GM13976 (cell line): Measurements from ENCODE around the gene MYO7B.
A peak's percentile ranks its signal among the peaks of the same experiment; 100 is the strongest.
"Not testable (repeated sequence)": the region's sequence is repeated elsewhere in the genome, so short reads cannot be mapped to it uniquely, and the experiment has no call there.

ENCODE experiments used
- DNase-seq: peaks from one replicate; pipeline ENCODE4 v3.0.0; 2012; ENCODE audit warnings: low spot score
- in situ Hi-C: fragments of 300-500 bp; cut with MboI; formaldehyde crosslinking; loops from one replicate; pipeline ENCODE4 v1.12.0; 2022; ENCODE audit warnings: low sequenced_read_pairs, mixed read lengths, inconsistent platforms; ENCODE audit not compliant: unreplicated experiment
- TF ChIP-seq, protein P1 (sequence below): IDR thresholded peaks from 2 replicates; pipeline ENCODE4 v1.5.1; 2012; ENCODE audit warnings: borderline replicate concordance, mild to moderate bottlenecking; ENCODE audit not compliant: insufficient read depth; ENCODE audit errors: extremely low read depth, missing control alignments, control extremely low read depth

Gene MYO7B

DNA sequence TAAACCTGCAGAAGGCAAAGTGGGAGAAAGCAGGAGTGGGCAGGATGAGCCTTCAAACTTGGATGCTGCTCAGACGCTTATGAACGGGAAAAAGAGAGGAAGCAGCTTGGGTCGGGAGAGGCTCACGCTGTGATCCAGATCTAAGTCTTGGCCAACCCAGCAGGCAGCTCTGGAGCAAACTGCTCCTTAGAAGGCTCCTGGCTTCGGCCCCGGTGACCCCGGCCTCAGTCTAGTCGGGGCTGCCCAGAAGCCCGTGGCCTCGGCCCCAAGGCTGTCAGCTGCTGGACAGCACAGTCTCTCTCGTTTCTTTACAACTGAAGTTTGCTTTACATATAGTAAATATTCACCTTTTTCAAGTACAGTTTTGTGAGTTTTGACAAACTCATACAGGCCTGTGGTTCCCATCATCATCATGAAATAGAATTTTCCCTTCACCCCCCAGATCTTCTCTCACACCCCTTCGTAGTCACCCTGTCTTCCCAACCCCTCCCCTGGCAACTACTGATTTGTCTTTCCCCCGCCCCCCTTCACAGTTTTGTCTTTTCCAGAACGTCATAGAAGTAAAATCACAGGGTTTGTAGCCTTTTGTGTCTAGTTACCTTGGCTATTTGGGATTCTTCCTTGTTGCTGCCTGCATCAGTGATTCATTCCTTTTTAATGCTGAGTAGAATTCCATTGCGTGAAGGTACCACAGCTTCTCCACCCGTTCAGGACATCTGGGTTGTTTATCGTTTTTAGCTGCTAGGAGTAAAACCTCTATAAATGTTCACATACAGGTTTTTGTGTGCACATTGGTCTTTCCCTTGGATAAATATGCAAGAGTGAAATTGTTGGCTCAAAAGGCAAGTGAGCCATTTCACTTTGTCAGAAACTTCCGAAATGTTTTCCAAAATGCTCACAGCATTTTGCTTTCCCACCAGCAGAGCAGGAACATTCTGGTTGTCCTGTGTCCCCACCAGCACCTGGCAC is 35.1 kb downstream of the MYO7B start:
- in situ Hi-C loops: no loop called here
- DNase-seq: no peak
- TF ChIP-seq, protein P1, sequence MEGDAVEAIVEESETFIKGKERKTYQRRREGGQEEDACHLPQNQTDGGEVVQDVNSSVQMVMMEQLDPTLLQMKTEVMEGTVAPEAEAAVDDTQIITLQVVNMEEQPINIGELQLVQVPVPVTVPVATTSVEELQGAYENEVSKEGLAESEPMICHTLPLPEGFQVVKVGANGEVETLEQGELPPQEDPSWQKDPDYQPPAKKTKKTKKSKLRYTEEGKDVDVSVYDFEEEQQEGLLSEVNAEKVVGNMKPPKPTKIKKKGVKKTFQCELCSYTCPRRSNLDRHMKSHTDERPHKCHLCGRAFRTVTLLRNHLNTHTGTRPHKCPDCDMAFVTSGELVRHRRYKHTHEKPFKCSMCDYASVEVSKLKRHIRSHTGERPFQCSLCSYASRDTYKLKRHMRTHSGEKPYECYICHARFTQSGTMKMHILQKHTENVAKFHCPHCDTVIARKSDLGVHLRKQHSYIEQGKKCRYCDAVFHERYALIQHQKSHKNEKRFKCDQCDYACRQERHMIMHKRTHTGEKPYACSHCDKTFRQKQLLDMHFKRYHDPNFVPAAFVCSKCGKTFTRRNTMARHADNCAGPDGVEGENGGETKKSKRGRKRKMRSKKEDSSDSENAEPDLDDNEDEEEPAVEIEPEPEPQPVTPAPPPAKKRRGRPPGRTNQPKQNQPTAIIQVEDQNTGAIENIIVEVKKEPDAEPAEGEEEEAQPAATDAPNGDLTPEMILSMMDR: no peak

DNA sequence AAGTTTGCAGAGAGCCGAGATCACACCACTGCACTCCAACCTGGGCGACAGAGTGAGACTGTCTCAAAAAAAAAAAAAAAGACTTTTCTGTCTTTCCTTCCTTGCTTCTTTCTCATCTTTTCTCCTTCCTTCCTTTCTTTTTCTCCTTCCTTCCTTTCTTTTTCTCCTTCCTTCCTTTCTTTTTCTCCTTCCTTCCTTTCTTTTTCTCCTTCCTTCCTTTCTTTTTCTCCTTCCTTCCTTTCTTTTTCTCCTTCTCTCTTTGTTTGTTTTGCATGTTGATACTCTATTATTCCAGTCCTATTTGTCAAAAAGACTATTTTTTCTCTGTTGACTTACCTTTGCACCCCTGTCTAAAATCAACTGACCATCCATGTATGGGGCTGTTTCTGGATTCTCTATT is 36.9 kb downstream of the MYO7B start:
- in situ Hi-C loops, DNase-seq: not testable (repeated sequence)

DNA sequence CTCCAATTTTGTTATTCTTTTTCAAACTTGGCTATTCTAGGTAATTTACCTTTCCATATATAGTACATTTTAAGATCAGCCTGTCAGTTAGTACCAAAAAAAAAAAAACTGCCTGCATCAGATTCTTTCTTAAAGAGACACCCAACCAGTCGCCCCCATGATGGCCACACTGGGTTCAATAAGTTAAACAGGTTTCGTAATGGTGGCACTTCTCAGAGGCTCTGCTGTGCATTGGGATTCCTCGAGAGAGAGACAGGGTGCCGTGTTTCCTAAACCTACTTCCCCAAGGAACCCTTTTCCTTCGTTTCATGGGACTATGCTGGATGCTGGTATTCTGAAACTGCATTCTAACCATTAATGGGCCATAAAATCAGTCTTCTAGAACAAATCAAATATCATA is 37.4 kb downstream of the MYO7B start:
- no peak for DNase-seq
- in situ Hi-C loops: no loop called here
- TF ChIP-seq, protein P1: no peak

DNA sequence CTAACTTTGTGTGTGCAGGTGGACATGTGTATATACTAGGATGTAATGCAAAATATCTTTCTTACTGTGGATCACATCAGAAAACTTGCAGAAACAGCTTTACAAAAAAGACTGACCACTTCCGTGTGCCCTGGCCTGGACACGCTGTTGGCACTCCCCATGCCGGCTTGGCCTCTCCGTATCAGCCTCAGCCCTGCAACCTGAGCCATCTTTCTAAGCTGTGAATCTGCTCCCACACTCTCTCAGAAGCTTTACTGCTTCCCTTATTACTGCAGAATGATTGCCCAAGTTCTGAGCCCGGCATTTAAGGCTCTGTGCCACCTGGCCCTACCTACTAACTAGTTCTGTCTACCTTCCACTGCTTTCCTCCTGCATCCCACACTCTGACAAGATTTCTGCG is 37.8 kb downstream of the MYO7B start:
- in situ Hi-C loops: no loop called here
- DNase-seq: no peak

DNA sequence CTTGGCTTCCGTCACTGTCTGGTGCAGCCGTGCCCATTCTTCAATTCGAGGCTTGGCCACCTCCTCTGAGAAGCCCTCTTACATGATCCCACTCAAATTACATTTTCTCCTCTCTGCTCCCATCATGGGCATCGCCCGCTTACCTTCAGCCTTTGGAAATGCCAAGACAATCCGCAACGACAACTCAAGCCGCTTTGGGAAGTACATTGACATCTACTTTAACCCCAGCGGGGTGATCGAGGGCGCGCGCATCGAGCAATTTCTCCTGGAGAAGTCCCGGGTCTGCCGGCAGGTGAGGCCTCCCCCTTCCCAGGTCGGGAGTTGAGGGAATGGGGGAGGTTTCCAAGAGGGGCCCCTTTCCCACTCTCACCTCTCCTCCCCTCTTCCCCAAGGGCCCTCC is 38.3 kb downstream of the MYO7B start:
- in situ Hi-C loops: no loop called here
- no peak for DNase-seq

More for the DNA sequence above, 37.8 kb downstream of the MYO7B start:
- TF ChIP-seq, protein P1: no peak

DNA sequence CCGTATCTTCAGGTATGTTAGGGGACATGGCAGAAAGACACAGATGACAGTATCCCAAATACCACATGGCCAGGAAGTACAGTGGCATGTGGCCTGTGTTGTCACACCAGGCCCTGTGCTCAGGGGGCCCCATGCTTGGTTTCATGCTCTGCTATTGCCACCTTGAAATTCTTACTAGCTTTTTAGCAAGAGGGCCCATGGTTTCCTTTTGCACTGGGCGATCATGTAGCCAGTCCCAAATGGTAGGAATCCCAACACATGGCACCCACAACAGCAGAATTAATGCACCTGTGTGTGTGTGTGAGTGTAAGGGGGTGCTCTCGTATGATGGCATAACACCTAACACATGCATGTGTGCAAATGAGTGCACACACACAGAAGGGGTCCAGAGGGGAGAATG is 39.2 kb downstream of the MYO7B start:
- TF ChIP-seq, protein P1: no peak
- DNase-seq: no peak
- in situ Hi-C loops: no loop called here

More for the DNA sequence above, 38.3 kb downstream of the MYO7B start:
- TF ChIP-seq, protein P1: no peak

DNA sequence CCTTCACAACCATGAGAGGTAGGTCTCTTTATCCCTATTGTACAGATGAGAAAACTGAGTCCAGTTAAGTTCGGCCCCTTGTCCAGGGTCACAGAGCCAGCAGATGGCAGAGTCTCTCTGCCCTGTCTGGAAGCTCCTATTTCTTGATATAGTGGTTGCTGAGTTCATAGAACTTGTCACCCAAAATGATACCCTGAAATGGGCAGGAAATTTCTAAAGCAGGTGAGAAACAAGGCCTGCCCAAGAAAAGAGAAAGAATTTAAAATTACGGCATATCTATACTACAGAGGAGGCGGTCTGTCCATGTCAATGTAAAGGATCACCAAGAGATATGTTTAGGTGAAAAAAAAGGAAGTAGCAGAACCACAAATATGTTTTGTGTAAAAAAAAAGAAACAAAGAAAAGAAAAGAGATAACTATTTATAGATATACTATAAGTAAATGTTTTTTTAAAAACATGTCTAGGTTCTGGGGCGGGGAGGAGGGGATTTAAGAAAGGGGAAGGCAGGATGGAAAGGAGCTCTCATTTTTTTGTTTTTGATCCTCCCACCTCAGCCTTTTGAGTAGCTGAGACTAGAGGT is 39.8 kb downstream of the MYO7B start:
- in situ Hi-C loops: no loop called here
- peak; percentile 65 for DNase-seq
- TF ChIP-seq, protein P1: no peak
